ENCODE results near the gene ASB6.
"Not testable (repeated sequence)": the region's sequence is repeated elsewhere in the genome, so short reads cannot be mapped to it uniquely, and the experiment has no call there.

ASB6 gene

GRCh38 chr9:129666575-129666974, 24.6 kb upstream of the ASB6 start:
- DNase-seq, result no peak

GRCh38 chr9:129665814-129666520, 24.0 kb upstream of the ASB6 start:
- no peak for DNase-seq

GRCh38 chr9:129665389-129665775, 23.4 kb upstream of the ASB6 start, which contains the start of gene PRRX2:
Gene PRRX2, plus strand, starts transcription at chr9:129665647. Its CDS starts 221 bp downstream, at chr9:129665868.
- no peak for DNase-seq

GRCh38 chr9:129664746-129665388, 22.9 kb upstream of the ASB6 start:
- no peak for DNase-seq

GRCh38 chr9:129662239-129662638, 20.3 kb upstream of the ASB6 start:
- not testable (repeated sequence) for DNase-seq

- no peak for DNase-seq
These were observed 19.1 kb upstream of the ASB6 start for GRCh38 chr9:129661029-129661428.

GRCh38 chr9:129656795-129657390, 14.9 kb upstream of the ASB6 start:
- DNase-seq, result no peak

GRCh38 chr9:129655696-129656095, 13.7 kb upstream of the ASB6 start:
- DNase-seq, result no peak

- DNase-seq, result no peak
These were observed 13.2 kb upstream of the ASB6 start for GRCh38 chr9:129655154-129655553.

GRCh38 chr9:129654554-129655040, 12.6 kb upstream of the ASB6 start:
- DNase-seq, result no peak

GRCh38 chr9:129653823-129654553, 12.0 kb upstream of the ASB6 start:
- DNase-seq, result no peak

- DNase-seq, result no peak
These were observed 8.8 kb upstream of the ASB6 start for GRCh38 chr9:129650680-129651235.

- no peak for DNase-seq
These were observed 8.1 kb upstream of the ASB6 start for GRCh38 chr9:129649726-129650679.

GRCh38 chr9:129648764-129649115, 6.8 kb upstream of the ASB6 start:
- DNase-seq, result no peak

GRCh38 chr9:129648092-129648763, 6.3 kb upstream of the ASB6 start:
- no peak for DNase-seq

GRCh38 chr9:129647635-129648034, 5.7 kb upstream of the ASB6 start:
- no peak for DNase-seq

- DNase-seq, result no peak
These were observed 4.7 kb upstream of the ASB6 start for GRCh38 chr9:129646654-129647053.

GRCh38 chr9:129646252-129646651, 4.3 kb upstream of the ASB6 start:
- DNase-seq, result no peak

GRCh38 chr9:129644902-129645301, 3.0 kb upstream of the ASB6 start:
- no peak for DNase-seq

GRCh38 chr9:129644365-129644764, 2.4 kb upstream of the ASB6 start:
- DNase-seq, result no peak

- no peak for DNase-seq
These were observed 1.8 kb upstream of the ASB6 start for GRCh38 chr9:129643706-129644105.

Measured in NCI-H146 (cell line).